Measurements from ENCODE around the gene SNAPC1.

SNAPC1 gene

GRCh38 chr14:61813096-61813606, 50.9 kb downstream of the SNAPC1 start:
- in situ Hi-C loops (cut with MboI; ENCODE audit: low sequenced_read_pairs, unreplicated experiment): no loop called here
- TF ChIP-seq CTCF (IDR thresholded peaks at IDR 0.05; ENCODE audit: borderline replicate concordance, control extremely low read depth, extremely low read depth, insufficient read depth, missing control alignments): no peak
- DNase-seq (ENCODE audit: low spot score): no peak

- in situ Hi-C loops (cut with MboI; ENCODE audit: low sequenced_read_pairs, unreplicated experiment): no loop called here
- no peak for TF ChIP-seq CTCF (IDR thresholded peaks at IDR 0.05; ENCODE audit: borderline replicate concordance, control extremely low read depth, extremely low read depth, insufficient read depth, missing control alignments)
- DNase-seq (ENCODE audit: low spot score): no peak
These were observed 60.2 kb downstream of the SNAPC1 start for GRCh38 chr14:61822458-61822857.

DNA sequence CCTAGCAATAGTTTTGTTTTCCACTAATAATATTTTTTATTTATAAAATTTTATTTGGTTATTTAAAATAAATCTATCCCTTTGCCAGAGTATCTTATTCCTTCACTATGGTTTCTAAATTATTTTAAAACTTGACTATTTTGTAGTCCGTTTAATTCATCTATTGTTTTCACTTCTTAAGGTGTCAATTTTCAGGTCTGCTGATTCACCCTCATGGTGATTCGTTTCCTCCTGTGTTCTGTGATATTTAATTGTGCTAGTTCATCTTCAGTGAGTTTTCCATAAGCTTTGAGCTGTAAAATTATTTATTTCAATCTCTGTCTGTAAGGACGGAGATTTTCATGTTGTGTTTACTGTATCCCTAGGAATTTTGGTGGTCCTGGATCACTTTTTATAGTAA, 70.6 kb downstream of the SNAPC1 start:
- no peak for DNase-seq (ENCODE audit: low spot score)
- in situ Hi-C loops (cut with MboI; ENCODE audit: low sequenced_read_pairs, unreplicated experiment): loop anchor here (25.0 kb wide), 1 partner anchor 545 kb away; the partner anchor contains the start of gene TMEM30B
- TF ChIP-seq CTCF (IDR thresholded peaks at IDR 0.05; ENCODE audit: borderline replicate concordance, control extremely low read depth, extremely low read depth, insufficient read depth, missing control alignments): no peak

- TF ChIP-seq CTCF (IDR thresholded peaks at IDR 0.05; ENCODE audit: borderline replicate concordance, control extremely low read depth, extremely low read depth, insufficient read depth, missing control alignments): no peak
- in situ Hi-C loops (cut with MboI; ENCODE audit: low sequenced_read_pairs, unreplicated experiment): loop anchor here (5.0 to 25.0 kb wide), 2 partner anchors 379 to 549 kb away; partner anchors contain the start of gene TMEM30B
- DNase-seq (ENCODE audit: low spot score): no peak
These were observed 74.0 kb downstream of the SNAPC1 start for GRCh38 chr14:61836184-61836583.

- in situ Hi-C loops (cut with MboI; ENCODE audit: low sequenced_read_pairs, unreplicated experiment): loop anchor here (5.0 to 25.0 kb wide), 2 partner anchors 380 to 550 kb away; partner anchors contain the start of gene TMEM30B
- no peak for DNase-seq (ENCODE audit: low spot score)
- TF ChIP-seq CTCF (IDR thresholded peaks at IDR 0.05; ENCODE audit: borderline replicate concordance, control extremely low read depth, extremely low read depth, insufficient read depth, missing control alignments): no peak
These were observed 74.6 kb downstream of the SNAPC1 start for GRCh38 chr14:61836807-61837206.

GRCh38 chr14:61837336-61838229, 75.4 kb downstream of the SNAPC1 start:
- peak; percentile 91 for TF ChIP-seq CTCF (IDR thresholded peaks at IDR 0.05; ENCODE audit: borderline replicate concordance, control extremely low read depth, extremely low read depth, insufficient read depth, missing control alignments)
- DNase-seq (ENCODE audit: low spot score): peak; percentile 66
- in situ Hi-C loops (cut with MboI; ENCODE audit: low sequenced_read_pairs, unreplicated experiment): loop anchor here (5.0 to 25.0 kb wide), 2 partner anchors 380 to 550 kb away; partner anchors contain the start of gene TMEM30B
